GM20431 (cell line): ENCODE measurements around the gene CLIP1.
"Not testable (repeated sequence)": the region's sequence is repeated elsewhere in the genome, so short reads cannot be mapped to it uniquely, and the experiment has no call there.

Source experiments
- in situ Hi-C: fragments of 300-500 bp; cut with MseI, MboI; formaldehyde crosslinking; loops from one replicate; pipeline ENCODE4 v1.15.0; 2020; ENCODE audit warnings: low sequenced_read_pairs; ENCODE audit not compliant: unreplicated experiment

Gene CLIP1

GRCh38 chr12:122275459-122275858 is 147.0 kb downstream of the CLIP1 start:
- in situ Hi-C loops: no loop called here

DNA sequence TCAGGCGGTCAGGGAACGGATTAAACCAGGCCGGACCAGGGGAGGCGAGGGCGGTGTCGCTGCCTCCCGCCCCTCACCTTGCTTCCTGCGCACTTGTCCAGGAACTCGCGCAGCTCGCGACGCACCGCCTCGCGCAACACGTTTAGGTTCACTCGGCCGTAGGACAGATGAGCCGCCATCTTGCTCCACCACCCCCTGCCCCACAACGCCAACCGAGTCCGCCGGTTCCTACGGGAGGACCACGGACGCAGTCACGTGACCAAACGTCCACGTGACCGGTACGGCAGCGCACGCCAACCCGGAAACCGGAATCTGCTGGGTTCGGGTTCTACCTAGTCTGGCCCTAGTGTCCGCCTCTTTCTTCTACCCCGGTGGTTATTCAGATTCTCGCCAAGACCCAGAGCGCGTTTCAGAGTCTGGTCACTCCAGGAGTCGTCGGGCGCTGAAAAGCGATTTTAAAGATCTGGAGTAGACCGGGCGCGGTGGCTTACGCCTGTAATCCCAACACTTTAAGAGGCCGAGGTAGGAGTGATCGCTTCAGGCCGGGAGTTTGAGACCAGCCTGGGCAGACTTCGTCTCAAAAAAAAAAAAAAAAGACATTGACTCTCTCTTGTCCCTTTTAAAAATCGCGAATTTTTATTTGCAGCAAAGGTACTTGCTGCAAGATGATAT is 156.1 kb downstream of the CLIP1 start, which contains the start of gene VPS33A:
Gene VPS33A, minus strand, starts transcription at position 265 of the 672 bp plus-strand sequence. Its CDS starts 86 bp downstream, at position 179.
- in situ Hi-C loops: no loop called here

DNA sequence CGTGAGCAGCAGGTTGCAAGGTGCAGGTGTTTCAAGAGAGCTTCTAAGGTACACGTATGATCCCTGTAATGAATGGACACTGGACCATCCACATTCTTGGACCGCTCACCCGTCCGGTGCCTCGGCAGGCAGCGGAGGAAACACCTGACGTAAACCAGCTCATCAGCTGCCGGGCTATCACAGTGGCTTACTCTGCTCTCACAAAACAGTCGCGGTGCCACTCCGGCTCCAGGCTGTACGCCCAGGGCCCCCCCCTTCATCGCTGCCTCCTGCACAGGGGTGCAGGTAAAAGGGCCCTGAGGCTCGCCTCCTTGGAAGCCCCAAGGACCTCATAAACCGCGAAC is 156.6 kb downstream of the CLIP1 start:
- in situ Hi-C loops: no loop called here

DNA sequence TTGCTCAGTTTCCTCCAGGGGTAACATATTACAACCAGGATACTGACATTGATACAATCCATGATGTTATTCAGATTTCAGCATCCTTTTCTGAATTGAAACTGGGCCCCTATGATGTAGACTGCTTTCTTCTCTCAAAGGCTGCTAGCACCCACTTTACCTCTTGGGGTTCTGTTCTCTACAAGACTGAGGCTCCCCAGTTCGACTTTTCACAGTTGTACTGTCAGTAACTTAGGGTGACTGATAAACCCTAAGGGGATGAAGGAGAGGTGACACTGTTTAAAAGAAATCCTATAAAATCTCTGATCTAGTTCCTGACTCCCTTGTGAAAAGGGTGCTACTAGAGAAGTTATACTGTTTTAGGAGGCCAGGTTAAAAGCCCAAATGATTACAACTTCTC is 157.0 kb downstream of the CLIP1 start:
- in situ Hi-C loops: no loop called here

GRCh38 chr12:122260735-122261134 is 161.7 kb downstream of the CLIP1 start:
- in situ Hi-C loops: not testable (repeated sequence)

DNA sequence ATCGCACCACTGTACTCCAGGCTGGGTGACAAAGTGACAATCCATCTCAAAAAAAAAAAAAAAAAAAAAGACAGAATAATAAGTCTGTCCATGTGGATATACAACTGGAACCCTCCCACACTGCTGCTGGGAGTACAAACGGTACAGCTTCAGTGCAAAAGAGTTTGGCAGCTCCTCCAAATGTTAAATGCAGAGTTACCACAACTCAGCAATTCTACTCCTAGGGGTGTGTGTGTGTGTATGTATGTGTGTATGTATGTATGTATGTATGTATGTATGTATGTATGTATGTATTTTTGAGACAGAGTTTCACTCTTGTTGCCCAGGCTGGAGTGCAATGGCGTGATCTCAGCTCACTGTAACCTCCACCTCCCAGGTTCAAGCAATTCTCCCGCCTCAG is 163.5 kb downstream of the CLIP1 start:
- in situ Hi-C loops: not testable (repeated sequence)

DNA sequence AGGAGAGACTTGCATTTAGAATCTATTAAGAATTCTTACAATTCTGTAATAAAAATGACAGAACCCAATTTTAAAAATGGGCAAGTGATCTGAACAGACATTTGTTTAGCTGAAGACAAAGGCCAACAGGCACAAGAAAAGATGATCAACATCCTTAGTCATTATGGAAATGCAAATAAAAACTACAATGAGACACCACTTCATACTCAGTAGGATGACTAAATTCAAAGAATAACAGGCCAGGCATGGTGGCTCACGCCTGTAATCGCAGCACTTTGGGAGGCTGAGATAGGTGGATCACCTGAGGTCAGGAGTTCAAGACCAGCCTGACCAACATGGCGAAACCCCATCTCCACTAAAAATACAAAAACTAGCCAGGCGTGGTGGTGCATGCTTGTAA is 164.0 kb downstream of the CLIP1 start:
- in situ Hi-C loops: not testable (repeated sequence)

DNA sequence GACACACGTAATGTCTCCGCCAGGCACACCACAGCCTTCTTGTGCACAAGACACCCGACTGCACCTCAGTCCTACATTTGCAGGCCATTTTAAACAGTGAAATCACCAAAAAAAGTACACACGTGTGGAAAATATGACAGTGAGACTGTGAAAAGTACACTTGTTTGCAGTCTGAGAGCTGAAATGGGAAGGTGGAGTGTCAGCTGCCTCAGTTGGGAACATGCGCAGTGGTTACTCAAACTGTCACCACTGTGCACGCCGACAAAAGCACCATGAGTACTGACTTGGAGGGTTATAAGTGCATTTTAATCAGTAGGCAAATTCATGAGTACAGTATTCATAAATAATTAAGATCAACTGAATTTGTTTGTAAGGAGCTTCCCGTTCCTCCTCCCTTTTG is 171.9 kb downstream of the CLIP1 start:
- in situ Hi-C loops: no loop called here

GRCh38 chr12:122250047-122250446 is 172.4 kb downstream of the CLIP1 start:
- in situ Hi-C loops: no loop called here

- in situ Hi-C loops: no loop called here
Observed at GRCh38 chr12:122245553-122245952, 176.9 kb downstream of the CLIP1 start.

GRCh38 chr12:122244565-122245371 is 177.7 kb downstream of the CLIP1 start:
- in situ Hi-C loops: no loop called here

DNA sequence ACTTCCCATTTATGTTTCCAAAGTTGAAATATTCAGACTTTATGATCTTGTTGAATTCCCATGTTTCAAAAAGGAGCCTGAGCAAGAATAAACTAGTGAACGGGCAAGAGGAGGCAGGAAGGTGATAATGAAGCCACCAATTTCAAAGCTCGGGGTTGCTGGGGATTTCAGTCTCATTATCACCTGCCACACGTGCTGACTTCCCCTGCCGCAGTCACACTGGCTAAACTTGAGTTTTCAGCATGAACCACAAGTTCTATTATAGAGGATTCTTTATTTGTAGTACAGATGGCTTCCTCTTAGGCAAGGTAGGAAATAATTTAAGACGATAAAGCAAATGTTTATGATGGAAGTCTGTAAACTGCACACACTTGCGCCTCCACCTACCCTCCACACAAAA is 178.5 kb downstream of the CLIP1 start:
- in situ Hi-C loops: no loop called here

- in situ Hi-C loops: no loop called here
Observed at GRCh38 chr12:122238861-122239260, 183.6 kb downstream of the CLIP1 start.

DNA sequence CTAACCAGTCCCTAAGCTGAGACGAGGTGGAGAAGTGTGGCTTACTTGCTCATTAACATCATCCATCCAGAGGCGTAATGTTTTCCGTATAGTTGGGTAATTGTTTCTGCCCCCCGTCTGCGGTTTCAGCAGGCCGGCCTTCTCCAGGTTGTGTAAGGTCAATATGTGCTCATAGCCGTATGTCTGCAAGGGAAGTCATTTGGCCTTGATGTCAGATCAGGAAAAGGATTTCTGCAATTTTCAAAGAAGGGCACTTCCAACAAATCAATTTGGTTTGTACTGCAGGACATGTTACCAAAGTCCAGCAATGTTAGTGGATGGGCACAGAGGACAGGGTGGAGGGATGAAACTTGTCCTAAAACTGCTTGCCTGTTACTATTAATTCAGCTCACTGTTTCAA is 186.7 kb downstream of the CLIP1 start:
- in situ Hi-C loops: no loop called here

- in situ Hi-C loops: no loop called here
Observed at GRCh38 chr12:122232691-122233090, 189.8 kb downstream of the CLIP1 start.

- in situ Hi-C loops: no loop called here
Observed at GRCh38 chr12:122230798-122231197, 191.7 kb downstream of the CLIP1 start.

DNA sequence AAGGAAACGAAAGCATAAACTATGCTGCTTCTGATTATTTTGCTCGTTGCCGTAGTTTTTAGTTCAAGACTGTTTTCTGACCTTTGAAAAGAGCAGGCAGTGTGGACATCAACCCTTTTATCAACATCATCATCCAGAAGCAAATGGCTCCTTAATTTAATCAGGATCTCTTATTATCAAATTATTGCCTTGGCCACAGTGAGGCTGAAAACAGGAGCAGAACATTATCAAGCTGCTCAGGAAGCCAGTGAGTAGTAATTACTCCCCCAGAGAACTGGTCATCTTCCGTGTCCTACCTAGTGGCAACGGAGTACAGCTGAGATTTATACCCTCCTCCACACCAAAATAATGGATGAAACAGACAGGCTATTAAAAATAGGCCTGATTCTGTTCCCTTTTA is 194.4 kb downstream of the CLIP1 start:
- in situ Hi-C loops: no loop called here

DNA sequence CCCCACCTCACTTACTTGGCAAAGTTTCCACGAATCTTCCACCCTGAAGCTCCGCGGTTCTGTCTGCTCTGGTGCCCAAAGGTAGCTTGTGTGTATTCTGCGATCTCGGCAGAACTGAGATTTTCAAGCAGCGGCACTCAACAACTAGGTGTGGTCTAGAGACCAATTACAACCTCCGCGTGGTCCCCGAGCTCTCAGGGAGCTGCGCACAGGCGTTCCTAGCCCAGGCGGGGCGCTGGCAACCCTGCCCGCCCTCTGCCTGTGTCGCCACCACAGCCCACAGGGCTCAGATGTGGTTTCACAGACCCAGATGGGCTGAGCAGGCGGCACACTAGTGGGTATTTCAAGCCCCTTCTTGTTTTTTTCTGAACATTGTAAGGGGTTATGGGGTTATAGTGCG is 195.1 kb downstream of the CLIP1 start:
- in situ Hi-C loops: no loop called here

GRCh38 chr12:122226366-122227125 is 195.9 kb downstream of the CLIP1 start:
- in situ Hi-C loops: no loop called here

DNA sequence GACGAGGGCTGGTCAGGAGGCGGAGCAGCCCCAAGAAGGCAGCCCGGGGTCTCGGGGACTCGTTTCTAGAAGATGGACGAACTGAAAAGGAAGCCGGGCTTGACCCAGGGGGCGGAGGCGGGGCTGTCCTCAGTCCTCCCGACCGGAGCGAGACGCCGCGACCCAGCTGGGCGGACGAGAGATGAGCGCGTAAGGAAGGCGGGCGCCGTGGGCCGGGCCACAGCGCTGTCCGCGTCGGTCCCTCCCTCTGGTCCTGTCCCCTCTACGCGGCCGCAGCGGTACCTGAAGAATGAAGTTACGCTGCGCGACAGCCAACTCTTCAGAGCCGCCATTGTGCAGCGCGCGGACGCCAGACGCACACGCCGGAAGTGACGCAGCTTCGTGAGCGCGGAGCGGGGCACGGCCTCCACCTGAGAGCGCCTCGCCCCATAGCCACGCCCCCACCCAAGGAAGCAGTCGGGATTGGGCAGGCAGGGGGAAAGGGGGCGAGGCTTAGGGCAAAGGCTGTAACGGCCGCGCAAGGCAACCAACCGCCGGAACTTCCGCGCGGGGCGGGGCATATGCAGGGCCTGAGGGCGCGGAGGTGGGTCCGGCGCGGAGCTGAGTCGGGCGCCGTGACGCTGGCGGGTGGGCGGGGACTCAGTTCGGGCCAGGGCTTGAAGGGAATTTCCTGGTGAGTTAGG is 196.6 kb downstream of the CLIP1 start, which contains the start of gene DIABLO:
Gene DIABLO, minus strand, starts transcription at position 370 of the 683 bp plus-strand sequence. Its CDS starts 38 bp downstream, at position 332.
- in situ Hi-C loops: no loop called here
